Fibroblast of pulmonary artery (primary cell): Measurements from ENCODE around the gene ST8SIA5.

Experiments used
- DNase-seq: peaks from one replicate; pipeline ENCODE4 v3.0.0-alpha.2; 2010; ENCODE audit warnings: low read depth
- H3K4me3 ChIP-seq: replicated peaks from 2 replicates; pipeline ENCODE4 v1.5.1; 2011; ENCODE audit warnings: low read depth, mild to moderate bottlenecking, control low read depth, low read length, moderate library complexity
- CTCF ChIP-seq: IDR thresholded peaks from 2 replicates; pipeline ENCODE4 v1.5.1; 2011; ENCODE audit warnings: mild to moderate bottlenecking, control low read depth, low read length, inconsistent platforms; ENCODE audit errors: missing control alignments

Gene ST8SIA5

GRCh38 chr18:46770708-46771107, 13.9 kb upstream of the ST8SIA5 start:
- no peak overlapping the region for H3K4me3 ChIP-seq
- no peak for DNase-seq
- TF ChIP-seq CTCF: no peak

- no peak for DNase-seq
- no peak overlapping the region for H3K4me3 ChIP-seq
- no peak for TF ChIP-seq CTCF
Measured at GRCh38 chr18:46768166-46768921, 11.5 kb upstream of the ST8SIA5 start.

- no peak for DNase-seq
- no peak for TF ChIP-seq CTCF
- H3K4me3 ChIP-seq: no peak overlapping the region
Measured at GRCh38 chr18:46767217-46767616, 10.4 kb upstream of the ST8SIA5 start.

- no peak for TF ChIP-seq CTCF
- no peak overlapping the region for H3K4me3 ChIP-seq
- no peak for DNase-seq
Measured at GRCh38 chr18:46764586-46764985, 7.7 kb upstream of the ST8SIA5 start.

GRCh38 chr18:46761059-46761769, 4.4 kb upstream of the ST8SIA5 start:
- no peak for TF ChIP-seq CTCF
- H3K4me3 ChIP-seq: no peak overlapping the region
- DNase-seq: no peak

GRCh38 chr18:46759890-46760289, 3.0 kb upstream of the ST8SIA5 start:
- TF ChIP-seq CTCF: no peak
- no peak for DNase-seq
- no peak overlapping the region for H3K4me3 ChIP-seq

- TF ChIP-seq CTCF: no peak
- DNase-seq: no peak
- no peak overlapping the region for H3K4me3 ChIP-seq
Measured at GRCh38 chr18:46756025-46756558, 761 bp downstream of the ST8SIA5 start.
